H9 (cell line): ENCODE results near the gene FAM83C. TPM values are rescaled to one million over a fixed set of nuclear protein-coding genes. Genes with fewer than 3 reads are reported as not detected.

Experiments
- DNase-seq: peaks from one replicate; pipeline ENCODE4 v3.0.0-alpha.2; 2017
- H2AFZ ChIP-seq: one replicate; pipeline ENCODE4 v1.6.1; 2013; ENCODE audit warnings: mild to moderate bottlenecking, low read length, control low read depth, moderate library complexity
- H2AK5ac ChIP-seq: 2 replicates; pipeline ENCODE4 v1.6.1; 2013; ENCODE audit warnings: low read length, control low read depth, mixed read lengths; ENCODE audit not compliant: insufficient read length
- H2BK120ac ChIP-seq: one replicate; pipeline ENCODE4 v1.6.1; 2013; ENCODE audit warnings: low read depth, mild to moderate bottlenecking, low read length, control low read depth, inconsistent platforms; ENCODE audit not compliant: poor library complexity, severe bottlenecking
- H2BK12ac ChIP-seq: 2 replicates; pipeline ENCODE4 v1.6.1; 2013; ENCODE audit warnings: low read length, control low read depth, mixed read lengths, low read depth; ENCODE audit not compliant: insufficient read length
- H2BK15ac ChIP-seq: 2 replicates; pipeline ENCODE4 v1.6.1; 2013; ENCODE audit warnings: low read depth, low read length, control low read depth
- H2BK20ac ChIP-seq: one replicate; pipeline ENCODE4 v1.6.1; 2013; ENCODE audit warnings: low read depth, mild to moderate bottlenecking, low read length, control low read depth, inconsistent platforms; ENCODE audit not compliant: poor library complexity, severe bottlenecking
- H2BK5ac ChIP-seq: 2 replicates; pipeline ENCODE4 v1.6.1; 2013; ENCODE audit warnings: low read length, control low read depth, mixed read lengths; ENCODE audit not compliant: insufficient read length
- H3K14ac ChIP-seq: 2 replicates; pipeline ENCODE4 v1.6.1; 2013; ENCODE audit warnings: low read length, control low read depth; ENCODE audit not compliant: insufficient read depth
- H3K18ac ChIP-seq: 2 replicates; pipeline ENCODE4 v1.6.1; 2013; ENCODE audit warnings: low read depth, mild to moderate bottlenecking, mixed read lengths, low read length, control low read depth; ENCODE audit not compliant: insufficient read length
- H3K23ac ChIP-seq: 2 replicates; pipeline ENCODE4 v1.6.1; 2013; ENCODE audit warnings: low read length, control low read depth, mixed read lengths, low read depth; ENCODE audit not compliant: insufficient read length
- H3K23me2 ChIP-seq: 2 replicates; pipeline ENCODE4 v1.6.1; 2013; ENCODE audit warnings: low read depth, mild to moderate bottlenecking, mixed read lengths, low read length, control low read depth; ENCODE audit not compliant: insufficient read length, poor library complexity, severe bottlenecking
- H3K27ac ChIP-seq: 2 replicates; pipeline ENCODE4 v1.5.1; 2013; ENCODE audit warnings: low read length, control low read depth, mixed read lengths, low read depth; ENCODE audit not compliant: insufficient read length
- H3K27me3 ChIP-seq: 2 replicates; pipeline ENCODE4 v1.6.1; 2013; ENCODE audit warnings: low read length, control low read depth, inconsistent platforms; ENCODE audit not compliant: insufficient read depth
- H3K4ac ChIP-seq: 2 replicates; pipeline ENCODE4 v1.6.1; 2013; ENCODE audit warnings: low read depth, mild to moderate bottlenecking, control low read depth, inconsistent platforms, low read length, moderate library complexity
- H3K4me1 ChIP-seq: 2 replicates; pipeline ENCODE4 v1.6.1; 2013; ENCODE audit warnings: low read length, control low read depth, inconsistent platforms; ENCODE audit not compliant: insufficient read depth
- H3K4me2 ChIP-seq: 2 replicates; pipeline ENCODE4 v1.6.1; 2013; ENCODE audit warnings: low read length, control low read depth, mixed read lengths; ENCODE audit not compliant: insufficient read length, insufficient read depth
- H3K56ac ChIP-seq: 2 replicates; pipeline ENCODE4 v1.6.1; 2013; ENCODE audit warnings: low read depth, mild to moderate bottlenecking, mixed read lengths, low read length, control low read depth; ENCODE audit not compliant: insufficient read length
- H3K79me1 ChIP-seq: 2 replicates; pipeline ENCODE4 v1.6.1; 2013; ENCODE audit warnings: low read depth, mild to moderate bottlenecking, moderate library complexity, low read length, control low read depth, inconsistent platforms; ENCODE audit not compliant: insufficient read depth, poor library complexity, severe bottlenecking
- H3K79me2 ChIP-seq: 2 replicates; pipeline ENCODE4 v1.6.1; 2013; ENCODE audit warnings: low read length, control low read depth, inconsistent platforms; ENCODE audit not compliant: insufficient read depth
- H3K9ac ChIP-seq: 2 replicates; pipeline ENCODE4 v1.6.1; 2013; ENCODE audit warnings: low read length, control low read depth, mixed read lengths; ENCODE audit not compliant: insufficient read length; ENCODE audit errors: extremely low read depth
- H3K9me3 ChIP-seq: one replicate; pipeline ENCODE4 v1.6.1; 2013; ENCODE audit warnings: low read depth, low read length, inconsistent platforms; ENCODE audit not compliant: control insufficient read depth
- H3T11ph ChIP-seq: one replicate; pipeline ENCODE4 v1.6.1; 2013; ENCODE audit warnings: mild to moderate bottlenecking, low read length, control low read depth, inconsistent platforms
- H4K20me1 ChIP-seq: one replicate; pipeline ENCODE4 v1.6.1; 2013; ENCODE audit not compliant: control insufficient read depth, insufficient read length, insufficient read depth
- H4K5ac ChIP-seq: 2 replicates; pipeline ENCODE4 v1.6.1; 2013; ENCODE audit warnings: low read depth, mild to moderate bottlenecking, mixed read lengths, low read length, control low read depth; ENCODE audit not compliant: insufficient read length
- H4K8ac ChIP-seq: replicated peaks from 2 replicates; pipeline ENCODE4 v1.6.1; 2013; ENCODE audit warnings: low read length, control low read depth, mixed read lengths, low read depth; ENCODE audit not compliant: insufficient read length
- H4K91ac ChIP-seq: 2 replicates; pipeline ENCODE4 v1.6.1; 2013; ENCODE audit warnings: low read depth, mild to moderate bottlenecking, moderate library complexity, mixed read lengths, low read length, control low read depth; ENCODE audit not compliant: insufficient read length
- H3K27ac Mint-ChIP-seq, 3 experiments: 2 replicates in 2 of 3; 3 replicates in 1 of 3; pipeline ENCODE4 v1.8.0; 2020 to 2021; ENCODE audit warnings: mixed read lengths in 3 of 3, mild to moderate bottlenecking in 1 of 3, moderate library complexity in 1 of 3
- H3K27me3 Mint-ChIP-seq: 2 replicates; pipeline ENCODE4 v1.8.0; 2021; ENCODE audit warnings: low read depth, mild to moderate bottlenecking, moderate library complexity, mixed read lengths
- H3K36me3 Mint-ChIP-seq, 3 experiments: 2 replicates in 2 of 3; 3 replicates in 1 of 3; pipeline ENCODE4 v1.8.0; 2020 to 2021; ENCODE audit warnings: low read depth in 3 of 3, mixed read lengths in 3 of 3; ENCODE audit not compliant: insufficient read depth in 1 of 3
- H3K4me1 Mint-ChIP-seq, 2 experiments: 2 replicates each; pipeline ENCODE4 v1.8.0; 2020; ENCODE audit warnings: mixed read lengths in 2 of 2
- H3K4me3 Mint-ChIP-seq, 2 experiments: 2 replicates in 1 of 2; 3 replicates in 1 of 2; pipeline ENCODE4 v1.8.0; 2020 to 2021; ENCODE audit warnings: mild to moderate bottlenecking in 2 of 2, mixed read lengths in 2 of 2, moderate library complexity in 1 of 2
- H3K9me3 Mint-ChIP-seq, 2 experiments: 2 replicates in 1 of 2; 3 replicates in 1 of 2; pipeline ENCODE4 v1.8.0; 2020; ENCODE audit warnings: mild to moderate bottlenecking in 2 of 2, mixed read lengths in 2 of 2, moderate library complexity in 1 of 2
- WGBS: extraction: QIAGEN DNeasy Blood & Tissue Kit; methylation state at CpG from one replicate; pipeline ENCODE4 v1.1.7; 2013; ENCODE audit warnings: missing lambda C conversion rate, low lambda C conversion rate, mixed read lengths; ENCODE audit not compliant: insufficient read length; ENCODE audit errors: extremely low coverage; 5-methylcytosine and 5-hydroxymethylcytosine counted together
- total RNA-seq: library from RNA; stranded (reverse); gene quantifications from 2 replicates; pipeline ENCODE4 v1.2.1, GENCODE V29; 2021
- TF ChIP-seq, protein P1 (sequence below): fragments of 200-600 bp; sonication (generic); conservative IDR thresholded peaks from 3 replicates; pipeline ENCODE4 v1.8.0; 2021; ENCODE audit warnings: antibody characterized with exemption, mild to moderate bottlenecking

Gene FAM83C
- total RNA-seq, 1 experiment from 2014 or later: not detected

DNA sequence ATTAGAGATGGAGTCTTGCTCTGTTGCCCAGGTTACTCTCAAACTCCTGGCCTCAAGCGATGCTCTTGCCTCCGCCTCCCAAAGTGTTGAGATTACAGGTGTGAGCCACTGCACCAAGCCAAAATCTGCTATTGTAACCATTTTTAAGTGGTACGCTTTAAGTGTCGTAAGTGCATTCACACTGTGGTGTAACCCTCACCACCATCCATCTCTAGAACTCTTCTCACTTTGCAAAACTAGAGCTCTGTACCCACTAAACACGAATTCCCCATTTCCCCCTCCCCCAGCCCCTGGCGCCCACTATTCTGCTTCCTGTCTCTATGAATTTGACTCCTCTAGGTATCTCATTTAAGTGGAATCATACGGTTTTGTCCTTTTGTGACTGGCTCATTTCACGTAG lies 2.8 kb upstream of the FAM83C start:
- H3K36me3 Mint-ChIP-seq: no peaks in the 10 kb centered on the region; a peak in 1 of 7 replicates
- no peaks in the 10 kb centered on the region for H3K9me3 ChIP-seq
- no peak overlapping the region for H3K4me3 Mint-ChIP-seq
- no peak overlapping the region for H3K27ac ChIP-seq
- WGBS: no CpG with 5 or more reads among the region's 8 CpGs
- H3K4ac ChIP-seq: no peak overlapping the region
- H3K27ac Mint-ChIP-seq: no peak overlapping the region
- no peak overlapping the region for H2BK20ac ChIP-seq
- H3K4me2 ChIP-seq: no peak overlapping the region
- H3K79me1 ChIP-seq: no peaks in the 10 kb centered on the region
- H3K4me1 ChIP-seq: no peaks in the 10 kb centered on the region; the same call in 1 of the 2 replicates
- H2BK5ac ChIP-seq: no peak overlapping the region
- no peak overlapping the region for H2AK5ac ChIP-seq
- H3K18ac ChIP-seq: no peak overlapping the region
- no peak overlapping the region for H3K9ac ChIP-seq
- H3K14ac ChIP-seq: no peak overlapping the region
- H3K79me2 ChIP-seq: no peaks in the 10 kb centered on the region
- no peak overlapping the region for H2BK12ac ChIP-seq
- no peak overlapping the region for H2AFZ ChIP-seq
- no peak overlapping the region for H2BK15ac ChIP-seq
- peaks cover 4 to 5% of the 10 kb centered on the region in 2 experiments; a peak in 3 of 4 replicates for H3K4me1 Mint-ChIP-seq
- no peak overlapping the region for H4K91ac ChIP-seq
- no peak overlapping the region for H4K8ac ChIP-seq
- H3K56ac ChIP-seq: no peak overlapping the region
- peaks cover 14% of the 10 kb centered on the region for H3K27me3 Mint-ChIP-seq
- no peaks in the 10 kb centered on the region; a peak in 1 of 5 replicates for H3K9me3 Mint-ChIP-seq
- H3K27me3 ChIP-seq: no peaks in the 10 kb centered on the region
- no peak overlapping the region for H3T11ph ChIP-seq
- no peak overlapping the region for H3K23ac ChIP-seq
- no peaks in the 10 kb centered on the region for H3K23me2 ChIP-seq
- TF ChIP-seq, protein P1, sequence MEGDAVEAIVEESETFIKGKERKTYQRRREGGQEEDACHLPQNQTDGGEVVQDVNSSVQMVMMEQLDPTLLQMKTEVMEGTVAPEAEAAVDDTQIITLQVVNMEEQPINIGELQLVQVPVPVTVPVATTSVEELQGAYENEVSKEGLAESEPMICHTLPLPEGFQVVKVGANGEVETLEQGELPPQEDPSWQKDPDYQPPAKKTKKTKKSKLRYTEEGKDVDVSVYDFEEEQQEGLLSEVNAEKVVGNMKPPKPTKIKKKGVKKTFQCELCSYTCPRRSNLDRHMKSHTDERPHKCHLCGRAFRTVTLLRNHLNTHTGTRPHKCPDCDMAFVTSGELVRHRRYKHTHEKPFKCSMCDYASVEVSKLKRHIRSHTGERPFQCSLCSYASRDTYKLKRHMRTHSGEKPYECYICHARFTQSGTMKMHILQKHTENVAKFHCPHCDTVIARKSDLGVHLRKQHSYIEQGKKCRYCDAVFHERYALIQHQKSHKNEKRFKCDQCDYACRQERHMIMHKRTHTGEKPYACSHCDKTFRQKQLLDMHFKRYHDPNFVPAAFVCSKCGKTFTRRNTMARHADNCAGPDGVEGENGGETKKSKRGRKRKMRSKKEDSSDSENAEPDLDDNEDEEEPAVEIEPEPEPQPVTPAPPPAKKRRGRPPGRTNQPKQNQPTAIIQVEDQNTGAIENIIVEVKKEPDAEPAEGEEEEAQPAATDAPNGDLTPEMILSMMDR: no peak
- no peak overlapping the region for H2BK120ac ChIP-seq
- no peak for DNase-seq
- no peak overlapping the region for H4K5ac ChIP-seq
- H4K20me1 ChIP-seq: no peaks in the 10 kb centered on the region
